ENCODE results near the gene ANKS6.

GRCh38 chr9:98807070-98807813 is 10.9 kb upstream of the ANKS6 start, which contains the start of gene GALNT12:
- TF ChIP-seq CTCF (IDR thresholded peaks at IDR 0.05) (no peak), POLR2A (IDR thresholded peaks at IDR 0.05) (no peak), POLR2AphosphoS5 (IDR thresholded peaks at IDR 0.05) (peak in 1 of 3 donors; percentile 37), EP300 (IDR thresholded peaks at IDR 0.05) (no peak)

Data from stomach (tissue), 4 donors.